Gastroesophageal sphincter (tissue), 4 donors: ENCODE data around the gene MYLK. TPM values are rescaled to one million over a fixed set of nuclear protein-coding genes. Genes with fewer than 3 reads are reported as not detected.
A peak's percentile ranks its signal among the peaks of the same experiment; 100 is the strongest.

Experiments
- ATAC-seq: fragments of 150-250 bp; one replicate; pipeline ENCODE4 v1.9.1; 2016; ENCODE audit warnings: mild to moderate bottlenecking, moderate library complexity
- H3K27ac ChIP-seq, 4 donors: fragments of 200-600 bp; sonication (generic) in 3 of 4; 1 replicate in 3 of 4; 2 replicates in 1 of 4; pipeline ENCODE4 v1.5.1; 2016 to 2019
- H3K27me3 ChIP-seq: fragments of 200-600 bp; sonication (generic); one replicate; pipeline ENCODE4 v1.5.1; 2019
- H3K36me3 ChIP-seq, 2 donors: fragments of 200-600 bp; sonication (generic); one replicate each; pipeline ENCODE4 v1.5.1; 2019; ENCODE audit warnings: control low read depth in 1 of 2
- H3K4me1 ChIP-seq, 3 donors: fragments of 200-600 bp; sonication (generic); 1 replicate in 2 of 3; 2 replicates in 1 of 3; pipeline ENCODE4 v1.5.1; 2016 to 2019; ENCODE audit warnings: control low read depth in 2 of 3
- H3K4me3 ChIP-seq, 2 donors: fragments of 200-600 bp; sonication (generic); one replicate each; pipeline ENCODE4 v1.5.1; 2019; ENCODE audit warnings: mild to moderate bottlenecking in 1 of 2, moderate library complexity in 1 of 2
- H3K9me3 ChIP-seq, 3 donors: fragments of 200-600 bp; sonication (generic); one replicate each; pipeline ENCODE4 v1.5.1; 2017 to 2019; ENCODE audit warnings: control low read depth in 2 of 3
- CTCF ChIP-seq, 4 experiments: fragments of 200-600 bp in 2 of 4; fragments of 450-650 bp in 2 of 4; sonication (generic) in 1 of 4; IDR thresholded peaks; one replicate each; pipeline ENCODE4 v1.5.1; 2017 to 2019; ENCODE audit warnings: antibody characterized with exemption in 4 of 4, mild to moderate bottlenecking in 2 of 4, moderate library complexity in 2 of 4
- EP300 ChIP-seq: sonication (generic); formaldehyde crosslinking; IDR thresholded peaks from one replicate; pipeline ENCODE4 v1.6.1; 2017; ENCODE audit warnings: antibody characterized with exemption, mild to moderate bottlenecking
- POLR2A ChIP-seq, 2 donors: fragments of 450-650 bp; IDR thresholded peaks; one replicate each; pipeline ENCODE4 v1.6.1; 2017; ENCODE audit warnings: antibody characterized with exemption in 2 of 2, mild to moderate bottlenecking in 2 of 2, moderate library complexity in 1 of 2
- POLR2AphosphoS5 ChIP-seq: sonication (generic); formaldehyde crosslinking; IDR thresholded peaks from one replicate; pipeline ENCODE4 v1.6.1; 2017; ENCODE audit warnings: antibody characterized with exemption
- WGBS, 2 donors: methylation state at CpG; one replicate each; pipeline ENCODE4 v1.1.5; 2018; ENCODE audit warnings: low coverage in 1 of 2; 5-methylcytosine and 5-hydroxymethylcytosine counted together
- total RNA-seq, 4 donors: library from RNA; depleted of rRNA; stranded (reverse); fragments of >200 nt; gene quantifications; one replicate each; pipeline ENCODE4 v1.1.0, GENCODE V29; 2016

Gene MYLK
- total RNA-seq, 4 donors from 2014 or later, result 1,558 to 2,522 (median 2,261) TPM

DNA sequence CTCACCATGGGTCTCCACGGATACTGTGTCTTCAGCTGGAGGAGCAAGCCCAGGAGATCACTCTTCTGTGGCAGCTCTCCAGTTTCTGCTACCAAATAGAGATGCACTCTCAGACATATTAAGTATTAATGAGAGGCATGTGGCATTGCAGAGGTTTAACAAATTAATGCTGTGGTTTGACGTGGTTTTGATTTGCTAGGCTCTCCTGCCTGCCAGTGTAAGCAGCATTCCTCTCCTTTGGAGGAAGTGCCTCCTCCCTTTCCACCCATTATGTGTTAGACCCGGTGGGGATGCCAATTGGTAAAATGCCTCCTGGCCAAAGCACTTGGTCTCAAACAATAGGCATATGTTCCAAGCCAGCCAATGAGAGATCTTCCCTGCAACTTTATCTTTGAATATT is 124.8 kb downstream of the MYLK start:
- Histone ChIP-seq H3K9me3 (no peaks in the 10 kb centered on the region), H3K27me3 (no peaks in the 10 kb centered on the region), H3K4me3 (no peak overlapping the region), H3K27ac (peak overlapping the region in 1 of 4 donors; percentile 8), H3K36me3 (no peaks in the 10 kb centered on the region), H3K4me1 (peaks cover 0 to 54% (median 8%) of the 10 kb centered on the region in 3 donors)
- ATAC-seq, result no peak
- TF ChIP-seq EP300 (no peak), CTCF (IDR thresholded peaks at IDR 0.05) (no peak), POLR2AphosphoS5 (no peak), POLR2A (IDR thresholded peaks at IDR 0.05) (no peak)
- 8 to 56% methylated on average over 2 to 3 of the region's 3 CpGs for WGBS, 2 donors

GRCh38 chr3:123758081-123758564 is 126.0 kb downstream of the MYLK start:
- Histone ChIP-seq H3K27ac (peak overlapping the region in 3 of 4 donors; percentile 9 to 72 (median 33)), H3K4me1 (peaks cover 0 to 55% (median 8%) of the 10 kb centered on the region in 3 donors), H3K9me3 (no peaks in the 10 kb centered on the region), H3K36me3 (no peaks in the 10 kb centered on the region), H3K27me3 (no peaks in the 10 kb centered on the region), H3K4me3 (no peak overlapping the region)
- no peak for ATAC-seq
- WGBS, 2 donors, result 31 to 40% methylated on average over 2 of the region's 2 CpGs
- TF ChIP-seq CTCF (IDR thresholded peaks at IDR 0.05), result no peak
- TF ChIP-seq POLR2A (IDR thresholded peaks at IDR 0.05), result no peak
- TF ChIP-seq POLR2AphosphoS5, result no peak
- TF ChIP-seq EP300, result no peak

DNA sequence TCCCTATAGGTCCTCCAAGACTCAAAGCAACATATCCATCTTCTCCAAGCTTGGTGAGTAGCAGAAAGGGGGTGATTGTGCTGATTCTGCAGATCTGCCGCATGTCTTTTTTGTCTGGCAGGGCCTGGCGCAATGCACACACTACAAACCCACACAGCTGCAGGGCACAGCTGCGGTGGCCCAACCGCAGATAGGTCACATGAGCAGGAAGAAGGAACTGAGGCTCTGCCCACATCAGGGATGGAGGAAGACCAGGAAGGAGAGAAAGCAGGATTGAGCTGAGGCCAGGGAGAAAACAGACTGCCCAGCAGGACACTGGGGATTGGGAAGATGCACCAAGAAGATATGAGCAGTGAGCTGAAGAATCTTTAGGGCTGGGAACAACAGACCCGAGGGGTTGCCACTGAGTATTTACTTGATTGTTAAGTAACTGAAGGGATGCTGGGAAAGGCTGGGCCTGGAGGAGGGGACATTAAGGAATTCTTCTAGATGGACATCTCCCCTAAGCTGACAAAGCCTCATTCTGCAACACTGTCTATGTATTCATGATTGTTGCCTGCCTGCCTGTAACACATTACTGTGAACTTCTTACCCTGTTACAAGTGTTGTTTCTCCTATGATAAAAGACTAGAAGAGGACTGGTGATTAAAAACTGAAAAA is 126.7 kb downstream of the MYLK start:
- peak; percentile 60 for ATAC-seq
- Histone ChIP-seq H3K9me3 (no peaks in the 10 kb centered on the region), H3K27ac (peak overlapping the region in 3 of 4 donors; percentile 33 to 72 (median 59)), H3K4me3 (no peak overlapping the region), H3K4me1 (peaks cover 0 to 61% (median 8%) of the 10 kb centered on the region in 3 donors), H3K36me3 (no peaks in the 10 kb centered on the region), H3K27me3 (no peaks in the 10 kb centered on the region)
- no peak for TF ChIP-seq CTCF (IDR thresholded peaks at IDR 0.05)
- TF ChIP-seq POLR2AphosphoS5, result peak; percentile 20
- TF ChIP-seq POLR2A (IDR thresholded peaks at IDR 0.05), result no peak
- TF ChIP-seq EP300, result no peak
- 69 to 88% methylated on average over 1 to 3 of the region's 5 CpGs for WGBS, 2 donors

- no peak for ATAC-seq
- H3K27ac ChIP-seq, result peak overlapping the region; percentile 35 to 72 (median 60)
- H3K36me3 ChIP-seq, result no peaks in the 10 kb centered on the region
- H3K4me3 ChIP-seq, result no peak overlapping the region
- no peaks in the 10 kb centered on the region for H3K9me3 ChIP-seq
- no peaks in the 10 kb centered on the region for H3K27me3 ChIP-seq
- 56 to 67% methylated on average over 1 to 2 of the region's 2 CpGs for WGBS, 2 donors
- H3K4me1 ChIP-seq, result peaks cover 0 to 74% (median 8%) of the 10 kb centered on the region in 3 donors
- TF ChIP-seq CTCF (IDR thresholded peaks at IDR 0.05) (no peak), POLR2AphosphoS5 (no peak), POLR2A (IDR thresholded peaks at IDR 0.05) (no peak), EP300 (no peak)
Measured at GRCh38 chr3:123755501-123755900, 128.6 kb downstream of the MYLK start.

DNA sequence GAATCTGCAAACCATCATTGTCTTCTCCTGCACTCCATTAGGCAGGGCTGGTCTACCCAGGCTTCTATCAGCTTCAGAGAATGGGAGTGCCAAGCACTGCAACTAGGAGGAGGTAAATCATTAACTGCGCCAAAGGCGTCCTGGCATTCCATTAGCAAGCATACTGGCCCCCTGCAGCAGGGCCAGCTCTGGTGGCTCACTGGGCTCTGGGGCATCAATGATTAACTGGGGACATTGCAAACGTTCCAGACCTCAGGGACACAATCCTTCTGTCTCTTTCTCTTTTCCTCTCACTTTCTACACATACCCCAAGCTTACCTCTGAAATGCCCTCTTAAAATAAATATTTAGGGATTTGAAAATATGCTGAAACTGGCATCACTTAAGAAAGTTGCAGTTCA is 129.0 kb downstream of the MYLK start:
- H3K4me1 ChIP-seq, result peaks cover 0 to 78% (median 8%) of the 10 kb centered on the region in 3 donors

More for the DNA sequence above, 129.0 kb downstream of the MYLK start:
- TF ChIP-seq POLR2A (IDR thresholded peaks at IDR 0.05) (no peak), CTCF (IDR thresholded peaks at IDR 0.05) (no peak)
- WGBS, 2 donors, result 40 to 71% methylated on average over 1 to 3 of the region's 3 CpGs
- no peaks in the 10 kb centered on the region for H3K27me3 ChIP-seq
- no peaks in the 10 kb centered on the region for H3K9me3 ChIP-seq
- H3K4me3 ChIP-seq, result no peak overlapping the region
- peak overlapping the region; percentile 37 to 72 (median 60) for H3K27ac ChIP-seq
- ATAC-seq, result no peak
- H3K36me3 ChIP-seq, result no peaks in the 10 kb centered on the region
